B cell (primary cell): ENCODE measurements around the gene SLC32A1. TPM values are rescaled to one million over a fixed set of nuclear protein-coding genes. Genes with fewer than 3 reads are reported as not detected.

ENCODE experiments used
- ATAC-seq: fragments of 200-7000 bp; cut with Tn5 transposase; one replicate; pipeline ENCODE4 v1.10.0; 2021; ENCODE audit warnings: low read depth, mild to moderate bottlenecking, moderate number of reproducible peaks, moderate library complexity
- CTCF ChIA-PET: fragments of 350-600 bp; sonication (Branson Sonifier 250); formaldehyde crosslinking; loops from one replicate; lab custom pipeline; 2021; ENCODE audit warnings: antibody characterized with exemption, inconsistent platforms; lab: Charles Lee
- POLR2A ChIA-PET: fragments of 350-600 bp; sonication (Branson Sonifier 250); formaldehyde crosslinking; loops from one replicate; lab custom pipeline; 2021; ENCODE audit warnings: antibody characterized with exemption; lab: Charles Lee
- DNase-seq: peaks from one replicate; pipeline ENCODE4 v3.0.0; 2013
- H2AFZ ChIP-seq: 2 replicates; pipeline ENCODE4 v1.6.1; 2012; ENCODE audit warnings: mild to moderate bottlenecking, low read depth, low read length; ENCODE audit not compliant: insufficient read depth, poor library complexity, severe bottlenecking
- H3K27ac ChIP-seq, 2 donors: 1 replicate in 1 of 2; 2 replicates in 1 of 2; pipeline ENCODE4 v1.5.1; 2012 to 2013; ENCODE audit warnings: low read length in 2 of 2, mild to moderate bottlenecking in 2 of 2, moderate library complexity in 1 of 2
- H3K27me3 ChIP-seq, 4 experiments: fragments of 200-600 bp in 1 of 4; sonication (generic) in 1 of 4; replicated peaks in 1 of 4; 1 replicate in 2 of 4; 2 replicates in 2 of 4; pipeline versions ENCODE4 v1.6.1 to v1.7.0; 2013 to 2016; ENCODE audit warnings: low read length in 3 of 4, mild to moderate bottlenecking in 2 of 4, mixed read lengths in 1 of 4, moderate library complexity in 1 of 4; ENCODE audit not compliant: insufficient read depth in 4 of 4, control insufficient read depth in 3 of 4; ENCODE audit errors: control extremely low read depth in 1 of 4
- H3K36me3 ChIP-seq, 2 experiments: replicated peaks in 1 of 2; 1 replicate in 1 of 2; 2 replicates in 1 of 2; pipeline versions ENCODE4 v1.6.1 to v1.7.1; 2013; ENCODE audit warnings: low read length in 1 of 2; ENCODE audit not compliant: insufficient read depth in 2 of 2, control insufficient read depth in 1 of 2; ENCODE audit errors: control extremely low read depth in 1 of 2, extremely low read depth in 1 of 2
- H3K4me1 ChIP-seq, 2 donors: fragments of 200-600 bp in 1 of 2; sonication (generic) in 1 of 2; 1 replicate in 1 of 2; 2 replicates in 1 of 2; pipeline versions ENCODE4 v1.5.1 to v1.6.1; 2013 to 2017; ENCODE audit warnings: low read length in 2 of 2; ENCODE audit not compliant: control insufficient read depth in 2 of 2, insufficient read depth in 2 of 2
- H3K4me2 ChIP-seq: replicated peaks from 2 replicates; pipeline ENCODE3; 2012; ENCODE audit warnings: mild to moderate bottlenecking, low read depth, low read length; ENCODE audit not compliant: poor library complexity, severe bottlenecking
- H3K4me3 ChIP-seq, 5 experiments: fragments of 200-600 bp in 1 of 5; sonication (generic) in 1 of 5; 1 replicate in 3 of 5; 2 replicates in 2 of 5; pipeline versions ENCODE4 v1.5.1 to v1.7.0; 2011 to 2016; ENCODE audit warnings: low read length in 4 of 5, mild to moderate bottlenecking in 4 of 5, low read depth in 2 of 5, control low read depth in 1 of 5, moderate library complexity in 1 of 5; ENCODE audit not compliant: insufficient read depth in 1 of 5; ENCODE audit errors: control extremely low read depth in 1 of 5, extremely low read depth in 1 of 5
- H3K79me2 ChIP-seq: fragments of 200-600 bp; sonication (generic); one replicate; pipeline ENCODE4 v1.6.0; 2016; ENCODE audit warnings: low read length; ENCODE audit not compliant: control insufficient read depth, insufficient read depth
- H3K9ac ChIP-seq: fragments of 200-600 bp; sonication (generic); 2 replicates; pipeline ENCODE4 v1.6.1; 2017; ENCODE audit warnings: mild to moderate bottlenecking, low read length, moderate library complexity
- H3K9me3 ChIP-seq, 3 donors: one replicate each; pipeline versions ENCODE4 v1.6.1 to v1.7.1; 2013; ENCODE audit warnings: low read length in 2 of 3; ENCODE audit not compliant: control insufficient read depth in 2 of 3, insufficient read depth in 1 of 3; ENCODE audit errors: control extremely low read depth in 1 of 3
- H4K20me1 ChIP-seq: 2 replicates; pipeline ENCODE4 v1.6.0; 2012; ENCODE audit warnings: mild to moderate bottlenecking, low read length; ENCODE audit not compliant: insufficient read depth, control insufficient read depth, poor library complexity, severe bottlenecking
- H3K27ac Mint-ChIP-seq: one replicate; pipeline ENCODE4 v1.8.0; 2021; ENCODE audit warnings: mixed read lengths
- H3K27me3 Mint-ChIP-seq: one replicate; pipeline ENCODE4 v1.8.0; 2021; ENCODE audit warnings: mixed read lengths
- H3K4me1 Mint-ChIP-seq: one replicate; pipeline ENCODE4 v1.8.0; 2021; ENCODE audit warnings: mixed read lengths
- H3K4me3 Mint-ChIP-seq: one replicate; pipeline ENCODE4 v1.8.0; 2021; ENCODE audit warnings: mixed read lengths
- H3K9me3 Mint-ChIP-seq: one replicate; pipeline ENCODE4 v1.8.0; 2022; ENCODE audit warnings: mixed read lengths; ENCODE audit not compliant: insufficient read depth
- CTCF ChIP-seq: fragments of 200-600 bp; IDR thresholded peaks from one replicate; pipeline ENCODE4 v1.8.0; 2022; ENCODE audit warnings: antibody characterized with exemption, mild to moderate bottlenecking
- EZH2 ChIP-seq: IDR thresholded peaks from 2 replicates; pipeline ENCODE4 v1.6.1; 2012; ENCODE audit warnings: borderline replicate concordance, low read depth, mild to moderate bottlenecking, moderate library complexity, low read length; ENCODE audit not compliant: insufficient read depth, poor library complexity, severe bottlenecking
- WGBS: methylation state at CpG from one replicate; pipeline ENCODE4 v1.1.5; 2013; ENCODE audit warnings: missing lambda C conversion rate; ENCODE audit not compliant: insufficient coverage; 5-methylcytosine and 5-hydroxymethylcytosine counted together
- intact Hi-C: fragments of 100-400 bp; cut with micrococcal nuclease; formaldehyde crosslinking; loops from one replicate; pipeline ENCODE4 v1.10.0; 2022
- polyA plus RNA-seq: library from polyadenylated mRNA; depleted of rRNA; stranded (reverse); fragments of >200 nt; gene quantifications from 2 replicates; pipeline ENCODE4 v1.2.3, GENCODE V29; 2012
- total RNA-seq, 2 donors: library from RNA; stranded (reverse); fragments of 120-200 nt in 1 of 2; gene quantifications; 1 replicate in 1 of 2; 2 replicates in 1 of 2; pipeline versions ENCODE4 v1.2.3 to v1.2.4, GENCODE V29; 2013 to 2022

SLC32A1 gene
- total and polyA plus RNA-seq, 2 donors (not counting 1 experiment from before 2014, with no cell fraction given) = not detected

- POLR2A ChIA-PET = interaction anchor here (1.4 to 1.5 kb wide), 2 partner anchors 57 to 145 kb away, joined by 7 read pairs; partner anchors contain the start of gene PPP1R16B
- WGBS = 0% methylated on average over 5 of the region's 10 CpGs
Observed at GRCh38 chr20:38748861-38749149, 24.5 kb downstream of the SLC32A1 start.

More at GRCh38 chr20:38748861-38749149, 24.5 kb downstream of the SLC32A1 start:
- no peaks in the 10 kb centered on the region for H3K9me3 ChIP-seq
- H3K4me2 ChIP-seq = peak overlapping the region; percentile 86
- peaks cover 0 to 3% (median under 1%) of the 10 kb centered on the region in 4 experiments for H3K27me3 ChIP-seq
- H3K27ac ChIP-seq = peak overlapping the region; percentile 19 to 91
- H3K4me1 ChIP-seq = peaks cover 13 to 17% of the 10 kb centered on the region in 2 donors
- H3K27ac Mint-ChIP-seq = peak overlapping the region; percentile 93
- peak overlapping the region; percentile 93 for H3K4me3 Mint-ChIP-seq
- peak overlapping the region; percentile 91 for H3K9ac ChIP-seq
- H3K79me2 ChIP-seq = peaks cover 30% of the 10 kb centered on the region
- peaks cover 0 to 16% of the 10 kb centered on the region in 2 experiments for H3K36me3 ChIP-seq
- H2AFZ ChIP-seq = peak overlapping the region; percentile 98
- DNase-seq (no peak), ATAC-seq (peak; percentile 15)
- no peaks in the 10 kb centered on the region for H3K9me3 Mint-ChIP-seq
- CTCF ChIA-PET = interaction anchor here (0.6 to 7.9 kb wide), 10 partner anchors 16 to 213 kb away, joined by 3 to 102 read pairs (median 4); partner anchors contain the start of genes DHX35 and PPP1R16B
- no peak for TF ChIP-seq CTCF
- no peak for TF ChIP-seq EZH2
- peaks cover 1% of the 10 kb centered on the region for H3K27me3 Mint-ChIP-seq
- H4K20me1 ChIP-seq = peaks cover 8% of the 10 kb centered on the region
- peaks cover 22% of the 10 kb centered on the region for H3K4me1 Mint-ChIP-seq
- H3K4me3 ChIP-seq = peak overlapping the region; percentile 55 to 82 (median 71)
- intact Hi-C loops = loop anchor here (1.0 to 10.0 kb wide), 7 partner anchors 18 to 1057 kb away; partner anchors contain the start of genes CTNNBL1, DHX35, FAM83D and PPP1R16B
